Stimulated activated naive CD4-positive, alpha-beta T cell (primary cell): ENCODE data around the gene TRAM2.

Source experiments
- DNase-seq, 6 experiments: peaks; one replicate each; lab custom pipeline; 2025; lab: John Stamatoyannopoulos, UW

The TRAM2 gene

GRCh38 chr6:52577022-52577777, at the start of gene TRAM2:
TRAM2 (minus strand) TSS chr6:52577060; CDS start chr6:52576915, 145 bp downstream.
- peak; percentile 56 to 80 (median 76) for DNase-seq

GRCh38 chr6:52622810-52623209, 46.0 kb upstream of the TRAM2 start:
- DNase-seq: no peak

- no peak for DNase-seq
Observed at GRCh38 chr6:52621631-52622030, 44.8 kb upstream of the TRAM2 start.

GRCh38 chr6:52620906-52621190, 44.0 kb upstream of the TRAM2 start:
- DNase-seq: no peak

- DNase-seq: no peak
Observed at GRCh38 chr6:52620055-52620905, 43.4 kb upstream of the TRAM2 start.

- DNase-seq: no peak
Observed at GRCh38 chr6:52617087-52617486, 40.2 kb upstream of the TRAM2 start.

- DNase-seq: no peak
Observed at GRCh38 chr6:52616059-52616690, 39.3 kb upstream of the TRAM2 start.

GRCh38 chr6:52612336-52613054, 35.6 kb upstream of the TRAM2 start:
- no peak for DNase-seq

GRCh38 chr6:52611833-52612232, 35.0 kb upstream of the TRAM2 start:
- no peak for DNase-seq

GRCh38 chr6:52610745-52611355, 34.0 kb upstream of the TRAM2 start:
- no peak for DNase-seq

- no peak for DNase-seq
Observed at GRCh38 chr6:52610011-52610410, 33.2 kb upstream of the TRAM2 start.

GRCh38 chr6:52605610-52606185, 28.8 kb upstream of the TRAM2 start:
- DNase-seq: no peak

- DNase-seq: no peak
Observed at GRCh38 chr6:52603000-52603795, 26.3 kb upstream of the TRAM2 start.

GRCh38 chr6:52598824-52599190, 21.9 kb upstream of the TRAM2 start:
- no peak for DNase-seq

- peak in 1 of 6 experiments; percentile 3 for DNase-seq
Observed at GRCh38 chr6:52598123-52598823, 21.4 kb upstream of the TRAM2 start.

GRCh38 chr6:52597738-52598122, 20.9 kb upstream of the TRAM2 start:
- no peak for DNase-seq

- no peak for DNase-seq
Observed at GRCh38 chr6:52596371-52597028, 19.6 kb upstream of the TRAM2 start.

- DNase-seq: no peak
Observed at GRCh38 chr6:52595796-52596130, 18.9 kb upstream of the TRAM2 start.

- DNase-seq: no peak
Observed at GRCh38 chr6:52595000-52595795, 18.3 kb upstream of the TRAM2 start.
